ENCODE data around the gene CALML6. TPM values are rescaled to one million over a fixed set of nuclear protein-coding genes. Genes with fewer than 3 reads are reported as not detected.
A peak's percentile ranks its signal among the peaks of the same experiment; 100 is the strongest.

Gene CALML6
- total RNA-seq, 2 experiments from 2014 or later = 0.82 TPM; not detected in 1

DNA sequence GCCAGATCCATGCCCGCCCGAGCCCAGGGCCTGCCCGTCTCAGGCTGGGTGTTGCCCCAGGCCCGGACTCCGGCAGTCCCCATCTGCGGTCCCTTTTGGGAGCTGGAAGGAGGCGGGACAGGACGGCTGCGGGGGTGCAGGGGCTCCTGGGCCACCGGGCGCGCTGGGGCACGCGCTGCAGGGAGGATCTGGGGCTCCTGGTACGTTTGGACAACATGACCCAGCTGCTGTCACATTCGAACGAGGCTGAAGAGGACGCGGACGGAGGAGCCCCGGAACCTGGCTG lies 6.6 kb upstream of the CALML6 start:
- Mint-ChIP-seq H3K9me3 (no peaks in the 10 kb centered on the region), H3K27ac (peak overlapping the region; percentile 73), H3K4me3 (peak overlapping the region; percentile 71), H3K27me3 (peaks cover 3% of the 10 kb centered on the region), H3K36me3 (no peaks in the 10 kb centered on the region), H3K4me1 (peaks cover 12% of the 10 kb centered on the region)
- ATAC-seq (ENCODE audit: low read depth) = peak; percentile 19
- DNase-seq = no peak
- POLR2A ChIA-PET = interaction anchor here (0.9 to 4.9 kb wide), 13 partner anchors 9 to 278 kb away, joined by 3 to 38 read pairs (median 4); partner anchors contain the start of gene NADK

DNA sequence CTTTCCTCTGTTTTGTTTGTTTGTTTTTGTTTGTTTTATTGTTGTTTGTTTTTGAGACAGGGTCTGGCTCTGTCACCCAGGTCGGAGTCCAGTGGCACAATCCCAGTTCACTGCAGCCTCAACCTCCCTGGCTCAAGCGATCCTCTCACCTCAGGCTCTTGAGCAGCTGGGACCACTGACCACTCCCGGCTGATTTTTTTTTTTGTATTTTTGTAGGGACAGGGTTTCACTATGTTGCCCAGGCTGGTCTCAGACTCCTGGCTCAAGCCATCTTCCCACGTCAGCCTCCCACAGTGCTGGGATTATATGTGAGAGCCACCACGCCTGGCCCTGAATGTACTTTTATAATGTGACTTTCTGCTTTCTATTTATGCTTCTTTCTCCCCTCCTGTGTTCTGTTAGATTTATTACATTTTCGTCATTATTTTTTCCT lies 5.0 kb upstream of the CALML6 start:
- Mint-ChIP-seq H3K36me3 (no peaks in the 10 kb centered on the region), H3K4me3 (peak overlapping the region; percentile 70), H3K9me3 (no peaks in the 10 kb centered on the region), H3K27ac (peak overlapping the region; percentile 77), H3K4me1 (peaks cover 12% of the 10 kb centered on the region), H3K27me3 (peaks cover 4% of the 10 kb centered on the region)
- no peak for DNase-seq
- no peak for ATAC-seq (ENCODE audit: low read depth)
- POLR2A ChIA-PET = interaction anchor here (0.7 to 1.7 kb wide), 3 partner anchors 12 to 186 kb away, joined by 3 to 7 read pairs (median 5); partner anchors contain the start of gene CDK11A

DNA sequence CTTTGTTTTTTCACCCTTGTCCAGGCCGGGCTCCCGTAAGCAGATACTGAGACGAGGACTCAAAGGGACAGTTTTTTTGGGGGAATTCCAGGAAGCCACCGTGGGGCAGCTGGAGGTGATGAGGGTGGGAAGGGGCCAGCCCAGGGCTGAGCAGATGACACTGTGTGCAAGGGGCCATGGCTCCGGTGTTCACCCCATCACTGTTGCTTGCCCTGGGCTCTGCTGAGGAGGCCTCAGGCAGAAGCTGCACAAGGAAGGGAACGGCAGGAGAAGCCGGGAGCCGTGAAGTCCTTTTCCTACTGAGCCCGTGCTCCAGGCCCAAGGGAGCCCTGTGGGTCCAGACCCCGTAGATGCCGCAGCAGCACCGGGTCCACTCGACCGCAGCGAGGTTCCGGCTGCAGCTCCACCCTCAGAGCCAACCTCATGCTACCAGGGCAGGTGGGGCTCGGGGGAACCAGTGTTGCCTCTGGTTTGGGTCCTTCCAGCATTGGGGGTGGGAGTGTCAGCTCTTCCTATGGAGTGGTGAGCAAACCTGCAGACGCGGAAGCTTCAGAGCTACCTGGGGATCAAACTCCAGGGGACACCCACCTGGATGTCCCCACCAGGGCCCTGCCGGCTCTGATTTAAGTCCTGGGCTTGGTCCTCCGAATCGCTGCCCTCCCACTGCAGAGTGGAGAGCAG lies 4.3 kb upstream of the CALML6 start:
- Mint-ChIP-seq H3K4me1 (peaks cover 12% of the 10 kb centered on the region), H3K27me3 (peaks cover 4% of the 10 kb centered on the region), H3K9me3 (no peaks in the 10 kb centered on the region), H3K36me3 (no peaks in the 10 kb centered on the region), H3K4me3 (peak overlapping the region; percentile 70), H3K27ac (no peak overlapping the region)
- no peak for DNase-seq
- ATAC-seq (ENCODE audit: low read depth) = no peak
- POLR2A ChIA-PET = interaction anchor here (1.3 kb wide), 1 partner anchor 131 kb away, joined by 3 read pairs; no protein-coding TSS in a partner anchor

DNA sequence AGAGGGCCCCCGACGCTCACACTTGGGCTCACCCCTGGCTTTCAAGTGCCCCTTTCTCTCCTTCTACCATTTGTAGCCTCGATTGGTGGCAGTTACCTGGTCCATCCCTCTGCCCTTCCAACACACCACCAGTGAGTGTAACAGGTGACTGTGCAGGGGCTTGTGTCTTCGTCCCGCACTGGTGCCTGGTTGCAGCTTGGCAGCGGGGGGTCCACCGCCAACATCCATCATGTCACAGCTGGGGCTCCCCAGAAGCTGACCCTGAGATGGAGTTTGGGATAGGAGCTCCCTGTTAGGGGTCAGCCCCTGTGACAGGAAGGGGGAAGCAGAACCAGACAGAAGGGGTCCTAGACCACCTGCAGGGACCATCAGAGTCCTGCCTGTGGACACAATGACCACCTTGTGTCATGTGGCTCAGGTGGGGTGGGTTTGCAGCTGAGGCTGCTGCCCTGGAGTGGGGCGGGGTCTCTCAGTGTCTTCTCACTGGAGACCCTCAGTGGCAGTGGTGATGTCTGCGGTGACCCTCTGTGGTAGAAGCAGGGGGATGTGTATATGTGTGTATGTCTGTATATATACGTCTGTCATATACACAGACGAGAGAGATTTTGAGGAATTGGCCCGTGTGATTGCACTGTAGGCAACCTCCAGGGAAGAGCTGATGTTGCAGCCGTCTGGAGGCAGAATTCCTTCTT lies 3.6 kb upstream of the CALML6 start:
- Mint-ChIP-seq H3K27ac (no peak overlapping the region), H3K9me3 (no peaks in the 10 kb centered on the region), H3K4me3 (no peak overlapping the region), H3K4me1 (peaks cover 8% of the 10 kb centered on the region), H3K27me3 (peaks cover 4% of the 10 kb centered on the region), H3K36me3 (no peaks in the 10 kb centered on the region)
- no peak for ATAC-seq (ENCODE audit: low read depth)
- POLR2A ChIA-PET = interaction anchor here (1.3 kb wide), 1 partner anchor 132 kb away, joined by 3 read pairs; no protein-coding TSS in a partner anchor
- DNase-seq = no peak

DNA sequence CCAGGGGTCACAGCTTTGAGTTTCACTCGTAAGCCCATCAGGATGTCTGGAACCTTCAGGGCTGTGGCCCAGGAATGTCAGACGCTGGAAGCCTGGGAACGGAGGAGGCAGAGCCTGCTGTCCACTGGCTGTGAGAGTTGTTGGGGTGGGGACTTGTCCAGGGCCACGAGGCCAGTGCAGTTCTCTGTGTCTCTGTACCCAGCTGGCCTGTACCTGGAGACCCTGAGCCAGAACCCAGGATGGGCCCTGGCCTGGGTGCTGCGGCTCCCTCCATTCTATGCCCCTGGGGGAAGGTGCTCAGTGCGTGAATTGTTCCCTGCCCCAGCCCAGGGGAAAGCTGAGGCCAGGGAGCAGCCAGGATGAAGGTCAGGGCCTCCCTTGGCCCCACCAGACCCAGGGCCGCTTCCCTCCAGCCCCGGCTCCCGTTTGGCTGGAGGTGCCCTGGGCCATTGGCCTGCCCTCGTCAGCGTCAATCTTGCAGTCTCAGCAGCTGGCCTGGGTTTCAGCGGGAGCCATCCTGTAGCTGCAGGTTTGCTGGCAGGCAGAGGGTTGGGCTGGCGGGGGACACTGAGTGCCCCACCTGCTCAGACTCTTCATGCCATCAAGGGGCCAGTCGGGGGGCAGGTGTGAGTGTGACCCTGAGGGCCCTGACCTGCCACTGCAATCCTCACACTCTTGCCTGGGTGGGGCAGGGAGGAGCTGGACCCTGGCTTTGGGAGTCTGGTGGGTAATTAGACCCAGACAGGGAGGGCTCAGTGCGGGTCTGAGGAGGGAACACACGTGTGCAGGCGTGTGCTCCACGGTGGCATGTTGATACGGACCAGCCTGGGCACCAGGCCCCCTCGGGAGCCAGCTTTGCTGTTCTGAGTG lies 724 bp upstream of the CALML6 start:
- POLR2A ChIA-PET = no interaction called here
- Mint-ChIP-seq H3K4me3 (no peak overlapping the region), H3K36me3 (no peaks in the 10 kb centered on the region), H3K9me3 (no peaks in the 10 kb centered on the region), H3K27me3 (peaks cover 4% of the 10 kb centered on the region), H3K27ac (no peak overlapping the region), H3K4me1 (peaks cover 5% of the 10 kb centered on the region)
- ATAC-seq (ENCODE audit: low read depth) (no peak), DNase-seq (no peak)

DNA sequence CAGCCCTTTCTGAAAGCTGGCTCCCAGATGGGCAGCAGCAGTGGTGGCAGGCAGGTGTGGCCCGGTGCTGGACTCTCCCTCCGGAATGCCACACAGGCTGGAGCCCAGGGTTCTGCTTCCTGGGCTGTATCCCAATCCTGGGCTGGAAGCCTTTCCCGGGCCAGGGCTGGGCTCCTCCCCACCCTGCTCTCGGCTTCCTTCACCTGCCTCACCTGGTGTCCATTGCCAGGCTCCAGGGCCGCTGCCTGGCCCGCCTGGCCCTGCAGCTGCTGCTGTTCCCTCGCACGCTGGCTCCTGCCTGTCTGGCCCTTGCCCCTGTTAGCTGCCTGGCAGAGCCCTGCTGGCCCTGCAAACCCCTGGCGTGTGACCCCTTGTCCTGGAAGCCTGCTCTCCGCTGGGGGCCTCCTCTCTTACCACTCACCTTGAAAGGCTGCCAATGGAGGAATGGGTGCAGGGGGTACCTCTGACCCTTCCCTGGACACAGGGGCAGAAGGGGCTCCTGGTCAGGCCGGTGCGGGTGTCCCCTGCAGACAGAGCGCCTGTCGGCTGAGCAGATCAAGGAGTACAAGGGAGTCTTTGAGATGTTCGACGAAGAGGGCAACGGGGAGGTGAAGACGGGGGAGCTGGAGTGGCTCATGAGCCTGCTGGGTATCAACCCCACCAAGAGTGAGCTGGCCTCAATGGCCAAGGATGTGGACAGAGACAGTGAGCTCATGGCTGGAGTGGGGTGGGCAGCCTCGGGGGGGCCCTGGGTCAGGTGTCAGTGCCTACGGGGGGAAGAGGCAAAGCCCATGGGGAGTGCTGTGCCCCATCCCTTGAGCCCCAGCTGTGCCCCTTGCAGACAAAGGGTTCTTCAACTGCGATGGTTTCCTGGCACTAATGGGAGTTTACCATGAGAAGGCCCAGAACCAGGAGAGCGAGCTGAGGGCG lies 1.1 kb downstream of the CALML6 start:
- Mint-ChIP-seq H3K27me3 (peaks cover 4% of the 10 kb centered on the region), H3K27ac (no peak overlapping the region), H3K4me3 (no peak overlapping the region), H3K9me3 (no peaks in the 10 kb centered on the region), H3K4me1 (no peaks in the 10 kb centered on the region), H3K36me3 (no peaks in the 10 kb centered on the region)
- DNase-seq (no peak), ATAC-seq (ENCODE audit: low read depth) (no peak)
- POLR2A ChIA-PET = no interaction called here

DNA sequence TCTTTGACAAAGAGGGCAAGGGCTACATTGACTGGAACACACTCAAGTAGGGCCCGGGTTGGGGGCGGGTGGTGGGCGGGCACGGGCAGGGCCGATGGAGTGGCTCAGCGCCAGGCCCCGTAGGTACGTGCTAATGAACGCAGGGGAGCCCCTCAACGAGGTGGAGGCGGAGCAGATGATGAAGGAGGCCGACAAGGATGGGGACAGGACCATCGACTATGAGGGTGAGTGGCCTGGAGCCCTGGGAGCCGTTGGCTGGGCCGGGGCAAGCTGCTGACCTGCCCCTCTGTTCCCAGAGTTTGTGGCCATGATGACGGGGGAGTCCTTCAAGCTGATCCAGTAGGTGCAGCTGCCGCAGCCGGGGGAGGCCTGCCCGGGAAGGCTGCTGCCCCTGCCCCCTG lies 1.8 kb downstream of the CALML6 start:
- ATAC-seq (ENCODE audit: low read depth) = no peak
- no peak overlapping the region for H3K4me3 Mint-ChIP-seq
- no peaks in the 10 kb centered on the region for H3K9me3 Mint-ChIP-seq
- peaks cover 4% of the 10 kb centered on the region for H3K27me3 Mint-ChIP-seq
- DNase-seq = no peak
- POLR2A ChIA-PET = interaction anchor here (0.8 kb wide), 1 partner anchor 8 kb away, joined by 3 read pairs; no protein-coding TSS in a partner anchor
- H3K27ac Mint-ChIP-seq = no peak overlapping the region
- H3K4me1 Mint-ChIP-seq = no peaks in the 10 kb centered on the region
- no peaks in the 10 kb centered on the region for H3K36me3 Mint-ChIP-seq

DNA sequence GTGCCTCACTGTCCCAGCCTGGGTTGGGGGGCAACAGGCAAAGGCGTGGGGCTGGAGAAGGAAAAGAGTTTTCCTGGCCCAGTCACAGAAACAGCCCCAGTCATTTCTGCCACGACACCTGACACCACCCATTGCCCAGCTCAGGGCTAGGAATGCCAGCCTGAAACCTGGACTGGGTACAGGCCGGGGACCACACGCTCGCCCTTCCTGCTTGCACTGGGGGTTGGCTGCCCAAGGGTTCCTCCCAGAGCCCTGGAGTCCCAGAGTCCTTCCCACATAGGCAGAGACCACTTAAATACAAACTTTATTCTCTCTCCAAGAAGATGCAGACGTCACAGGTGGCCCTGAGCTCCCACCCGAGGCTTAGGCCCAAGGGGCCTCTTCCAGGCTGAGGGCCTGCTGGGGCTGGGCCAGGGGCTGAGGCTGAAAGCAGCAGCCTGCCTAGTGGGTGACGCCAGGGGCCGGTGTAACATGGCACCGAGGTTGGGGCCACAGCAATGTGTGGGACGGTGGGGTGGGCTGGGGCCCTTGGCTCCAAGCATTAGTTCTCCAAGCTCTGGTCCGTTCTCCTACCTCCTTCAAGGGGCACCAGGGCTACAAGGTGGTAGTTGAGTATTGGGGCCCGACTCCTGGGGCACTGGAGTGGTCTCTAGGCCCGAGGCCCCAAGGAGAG lies 2.4 kb downstream of the CALML6 start:
- Mint-ChIP-seq H3K36me3 (no peaks in the 10 kb centered on the region), H3K27me3 (peaks cover 4% of the 10 kb centered on the region), H3K9me3 (no peaks in the 10 kb centered on the region), H3K4me1 (no peaks in the 10 kb centered on the region), H3K27ac (no peak overlapping the region), H3K4me3 (no peak overlapping the region)
- ATAC-seq (ENCODE audit: low read depth) (no peak), DNase-seq (no peak)
- POLR2A ChIA-PET = interaction anchor here (0.8 kb wide), 1 partner anchor 8 kb away, joined by 3 read pairs; no protein-coding TSS in a partner anchor

DNA sequence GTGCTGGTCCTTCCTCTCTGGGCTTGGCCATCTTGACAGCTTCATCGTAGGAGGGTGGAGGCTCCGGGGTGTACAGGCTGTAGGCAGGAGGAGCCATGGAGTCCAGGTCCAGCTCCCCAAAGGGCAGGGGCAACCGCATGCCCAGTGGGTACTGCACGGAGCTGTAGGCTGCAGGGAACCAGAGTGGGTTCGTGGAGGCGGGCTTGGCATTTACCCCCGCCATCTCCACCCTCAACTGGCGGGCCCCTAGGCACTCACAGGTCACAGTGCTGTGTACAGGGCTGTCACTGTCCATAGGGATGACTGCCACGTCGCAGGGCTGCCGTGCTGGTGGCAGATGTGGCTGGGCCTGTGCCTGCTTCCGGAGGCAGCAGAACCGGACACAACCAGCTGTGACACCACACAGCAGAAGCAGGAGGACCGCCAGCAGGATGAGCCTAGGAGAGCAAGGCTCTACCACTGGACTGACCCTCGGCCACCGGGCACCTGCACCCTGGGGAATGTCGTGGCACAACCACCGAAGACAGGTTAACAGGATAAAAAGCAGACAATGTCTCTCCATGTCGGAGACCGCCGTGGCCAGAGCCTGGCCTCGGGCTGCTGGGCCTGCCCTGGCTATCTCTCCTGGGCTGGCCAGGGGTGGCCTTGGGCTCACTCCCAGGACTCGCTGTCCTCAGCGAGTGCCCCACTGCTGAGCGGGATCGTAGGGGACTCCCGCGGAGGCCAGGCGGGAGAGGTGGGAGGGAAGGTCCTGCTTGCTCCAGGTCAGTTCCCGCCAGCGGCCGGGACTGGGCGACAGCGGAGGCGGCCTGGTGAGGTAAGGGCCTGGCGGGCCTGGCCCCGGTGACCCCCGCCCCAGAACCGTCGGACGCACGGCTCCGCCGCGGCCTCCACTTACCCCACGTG lies 3.2 kb downstream of the CALML6 start:
- Mint-ChIP-seq H3K27me3 (peaks cover 4% of the 10 kb centered on the region), H3K4me3 (peak overlapping the region; percentile 19), H3K27ac (no peak overlapping the region), H3K4me1 (no peaks in the 10 kb centered on the region), H3K36me3 (no peaks in the 10 kb centered on the region), H3K9me3 (no peaks in the 10 kb centered on the region)
- DNase-seq = no peak
- no peak for ATAC-seq (ENCODE audit: low read depth)
- POLR2A ChIA-PET = no interaction called here

DNA sequence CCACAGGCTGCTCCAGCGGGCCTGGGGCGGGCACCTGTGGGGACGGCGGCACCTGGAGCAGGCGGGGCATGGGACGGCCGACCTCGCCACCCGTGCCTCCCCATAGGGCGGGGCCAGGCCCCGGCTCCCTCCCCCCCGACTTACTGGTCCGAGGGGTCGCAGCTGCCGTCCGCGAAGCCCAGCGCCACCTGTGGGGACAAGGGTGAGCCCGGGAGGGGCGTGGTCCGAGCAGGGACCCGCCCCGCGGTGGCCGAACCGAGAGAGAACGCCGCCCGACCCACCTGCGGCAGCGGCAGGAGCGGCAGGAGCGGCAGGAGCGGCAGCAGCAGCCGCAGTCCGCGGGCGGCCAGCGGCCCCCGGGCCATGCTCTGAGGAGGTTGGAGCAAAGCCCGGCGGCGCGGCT lies 3.8 kb downstream of the CALML6 start, which contains the start of gene TMEM52:
Gene TMEM52 (minus strand): TSS at position 379 of the 403 bp plus-strand sequence. CDS start 14 bp downstream, at position 365.
- no peak for DNase-seq
- POLR2A ChIA-PET = no interaction called here
- H3K4me1 Mint-ChIP-seq = no peaks in the 10 kb centered on the region
- H3K9me3 Mint-ChIP-seq = no peaks in the 10 kb centered on the region
- H3K27ac Mint-ChIP-seq = peak within 1 kb of the TSS; percentile 45
- H3K27me3 Mint-ChIP-seq = no peaks in the 10 kb centered on the region
- no peaks in the 10 kb centered on the region for H3K36me3 Mint-ChIP-seq
- peak; percentile 25 for ATAC-seq (ENCODE audit: low read depth)
- H3K4me3 Mint-ChIP-seq = peak within 1 kb of the TSS; percentile 71

DNA sequence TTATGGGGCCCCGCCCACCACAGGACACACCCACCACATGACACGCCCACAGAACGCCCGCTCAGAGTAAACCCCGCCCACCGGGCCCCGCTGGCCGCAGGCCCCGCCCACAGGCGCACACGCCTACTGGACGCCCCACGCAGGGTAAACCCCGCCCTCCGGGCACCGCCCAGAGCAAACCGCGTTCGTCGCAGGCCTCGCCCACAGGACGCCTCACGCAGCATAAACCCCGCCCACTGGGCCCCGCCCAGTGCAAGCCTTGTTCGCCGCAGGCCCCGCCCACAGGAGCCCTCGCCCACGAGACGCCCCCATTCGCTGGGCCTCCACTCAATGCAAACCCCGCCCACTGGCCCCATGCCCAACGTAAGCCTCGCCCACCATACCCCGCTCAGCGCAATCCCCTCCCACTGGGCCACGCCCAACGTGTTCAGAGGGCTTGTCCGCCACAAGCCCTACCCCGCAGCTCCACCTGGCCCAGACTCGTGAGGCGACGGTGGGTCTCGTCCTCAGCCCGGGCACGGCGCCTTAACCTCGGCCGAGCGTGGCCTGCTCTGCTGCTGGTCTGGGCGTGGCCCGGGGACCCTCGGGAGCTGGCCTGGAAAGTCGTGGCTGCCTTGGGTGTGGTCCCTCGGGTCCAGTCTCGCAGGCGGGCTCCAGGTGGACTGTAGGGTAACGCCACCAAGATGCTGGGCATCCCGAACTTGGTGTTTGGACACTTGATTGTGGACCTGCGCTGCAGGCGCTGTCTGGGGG lies 4.4 kb downstream of the CALML6 start:
- H3K4me1 Mint-ChIP-seq = no peaks in the 10 kb centered on the region
- no peaks in the 10 kb centered on the region for H3K36me3 Mint-ChIP-seq
- peak overlapping the region; percentile 71 for H3K4me3 Mint-ChIP-seq
- H3K27ac Mint-ChIP-seq = peak overlapping the region; percentile 45
- ATAC-seq (ENCODE audit: low read depth) = peak; percentile 85
- H3K9me3 Mint-ChIP-seq = no peaks in the 10 kb centered on the region
- DNase-seq = peak; percentile 100
- no peaks in the 10 kb centered on the region for H3K27me3 Mint-ChIP-seq
- POLR2A ChIA-PET = no interaction called here

All from activated naive CD8-positive, alpha-beta T cell treated with anti-CD3 and anti-CD28 coated beads, Interleukin-2, amount 10 ng/mL, durations not matched to agents 7 days and 5 days (primary cell).